ENCODE data around the gene SLC12A7. TPM values are rescaled to one million over a fixed set of nuclear protein-coding genes. Genes with fewer than 3 reads are reported as not detected.

SLC12A7 gene
- total and polyA plus RNA-seq, 9 of the 15 experiments (the other 6 are each of a cell fraction or from before 2014, with no cell fraction given): 0.01 to 3.1 (median 0.56) TPM

- Histone ChIP-seq H3K79me2 (ENCODE audit: control insufficient read depth, insufficient read depth, low read length) (no peaks in the 10 kb centered on the region), H3K9me1 (ENCODE audit: control insufficient read depth, insufficient read depth, low read length) (no peaks in the 10 kb centered on the region), H3K9me3 (replicated peaks; ENCODE audit: control insufficient read depth, insufficient read depth, low read depth, low read length) (no peaks in the 10 kb centered on the region), H3K9ac (ENCODE audit: insufficient read depth in 1 of 2, low read depth in 2 of 2, low read length in 2 of 2) (no peak overlapping the region), H3K27ac (ENCODE audit: extremely low read depth, low read depth, low read length) (no peak overlapping the region), H4K20me1 (replicated peaks; ENCODE audit: control insufficient read depth, insufficient read depth, low read length) (peaks cover 27% of the 10 kb centered on the region), H2AFZ (ENCODE audit: low read depth, low read length) (no peak overlapping the region), H3K4me1 (replicated peaks in 1 of 2; ENCODE audit: control insufficient read depth in 2 of 2, insufficient read depth in 2 of 2, low read length in 2 of 2) (peaks cover 14 to 62% of the 10 kb centered on the region in 2 experiments; a peak in 4 of 5 replicates), H3K4me3 (no peak overlapping the region), H3K4me2 (ENCODE audit: insufficient read depth, low read length) (no peak overlapping the region), H3K27me3 (ENCODE audit: control insufficient read depth in 2 of 2, insufficient read depth in 2 of 2, low read length in 2 of 2) (peaks cover 0 to 46% of the 10 kb centered on the region in 2 experiments; a peak in 4 of 5 replicates), H3K36me3 (ENCODE audit: control insufficient read depth, insufficient read depth, low read length) (no peaks in the 10 kb centered on the region)
- ChIA-PET POLR2A (interaction anchor here (0.5 to 1.1 kb wide), 2 partner anchors 36 to 54 kb away, joined by 3 read pairs; no protein-coding TSS in a partner anchor), CTCF (ENCODE audit: low intra/inter-chr PET ratio) (no interaction called here)
- FAIRE-seq (no peak), ATAC-seq (no peak), DNase-seq (ENCODE audit: extremely low read depth in 1 of 4, low spot score in 3 of 4) (no peak)
- BruUV-seq (replicated peaks): no TSS peak
- intact Hi-C loops (cut with micrococcal nuclease): loop anchor here (5.0 kb wide), 1 partner anchor 52 kb away; no protein-coding TSS in a partner anchor
- 44% methylated on average over 22 of the region's 26 CpGs for WGBS (ENCODE audit: insufficient coverage, low coverage, missing lambda C conversion rate)
- in situ Hi-C loops (cut with MboI): no loop called here
- no peak for TF ChIP-seq GTF3C2 (IDR thresholded peaks at IDR 0.05; ENCODE audit: borderline replicate concordance, extremely low read depth, insufficient read length)
- no peak for TF ChIP-seq SIX5 (IDR thresholded peaks at IDR 0.05; ENCODE audit: borderline replicate concordance in 1 of 2, insufficient read depth in 1 of 2, low read depth in 1 of 2, low read length in 2 of 2)
- TF ChIP-seq MLX (CRISPR knock-in tag; conservative IDR thresholded peaks at IDR 0.05): no peak
- TF ChIP-seq SP2 (IDR thresholded peaks at IDR 0.05; ENCODE audit: extremely low read depth, low read depth, low read length, poor library complexity, severe bottlenecking): no peak
- no peak for TF ChIP-seq CREB5 (CRISPR knock-in tag; IDR thresholded peaks at IDR 0.05)
- TF ChIP-seq ARID3A (IDR thresholded peaks at IDR 0.05; ENCODE audit: borderline replicate concordance, low read depth, low read length): no peak
- TF ChIP-seq ZNF224 (CRISPR knock-in tag; IDR thresholded peaks at IDR 0.05): no peak
- TF ChIP-seq, protein P1, sequence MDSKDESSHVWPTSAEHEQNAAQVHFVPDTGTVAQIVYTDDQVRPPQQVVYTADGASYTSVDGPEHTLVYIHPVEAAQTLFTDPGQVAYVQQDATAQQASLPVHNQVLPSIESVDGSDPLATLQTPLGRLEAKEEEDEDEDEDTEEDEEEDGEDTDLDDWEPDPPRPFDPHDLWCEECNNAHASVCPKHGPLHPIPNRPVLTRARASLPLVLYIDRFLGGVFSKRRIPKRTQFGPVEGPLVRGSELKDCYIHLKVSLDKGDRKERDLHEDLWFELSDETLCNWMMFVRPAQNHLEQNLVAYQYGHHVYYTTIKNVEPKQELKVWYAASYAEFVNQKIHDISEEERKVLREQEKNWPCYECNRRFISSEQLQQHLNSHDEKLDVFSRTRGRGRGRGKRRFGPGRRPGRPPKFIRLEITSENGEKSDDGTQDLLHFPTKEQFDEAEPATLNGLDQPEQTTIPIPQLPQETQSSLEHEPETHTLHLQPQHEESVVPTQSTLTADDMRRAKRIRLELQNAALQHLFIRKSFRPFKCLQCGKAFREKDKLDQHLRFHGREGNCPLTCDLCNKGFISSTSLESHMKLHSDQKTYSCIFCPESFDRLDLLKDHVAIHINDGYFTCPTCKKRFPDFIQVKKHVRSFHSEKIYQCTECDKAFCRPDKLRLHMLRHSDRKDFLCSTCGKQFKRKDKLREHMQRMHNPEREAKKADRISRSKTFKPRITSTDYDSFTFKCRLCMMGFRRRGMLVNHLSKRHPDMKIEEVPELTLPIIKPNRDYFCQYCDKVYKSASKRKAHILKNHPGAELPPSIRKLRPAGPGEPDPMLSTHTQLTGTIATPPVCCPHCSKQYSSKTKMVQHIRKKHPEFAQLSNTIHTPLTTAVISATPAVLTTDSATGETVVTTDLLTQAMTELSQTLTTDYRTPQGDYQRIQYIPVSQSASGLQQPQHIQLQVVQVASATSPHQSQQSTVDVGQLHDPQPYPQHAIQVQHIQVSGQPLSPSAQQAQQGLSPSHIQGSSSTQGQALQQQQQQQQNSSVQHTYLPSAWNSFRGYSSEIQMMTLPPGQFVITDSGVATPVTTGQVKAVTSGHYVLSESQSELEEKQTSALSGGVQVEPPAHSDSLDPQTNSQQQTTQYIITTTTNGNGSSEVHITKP (IDR thresholded peaks at IDR 0.05; ENCODE audit: partially characterized antibody): no peak
These were observed 46.6 kb downstream of the SLC12A7 start for GRCh38 chr5:1065143-1065750.

All from K562 (cell line).